Measurements from ENCODE around the gene NEK2.

- peak; percentile 79 to 93 (median 90) for TF ChIP-seq CTCF (IDR thresholded peaks at IDR 0.05)
- no peak for TF ChIP-seq POLR2A (IDR thresholded peaks at IDR 0.05)
Measured at GRCh38 chr1:211698161-211699026, 23.0 kb upstream of the NEK2 start.

All from breast epithelium (tissue), 3 donors.